NB4 (cell line): Measurements from ENCODE around the gene CTIF.

Experiments used
- DNase-seq: peaks from one replicate; pipeline ENCODE4 v3.0.0; 2010; ENCODE audit warnings: low read depth
- H3K4me3 ChIP-seq: one replicate; pipeline ENCODE4 v1.5.1; 2011; ENCODE audit warnings: mild to moderate bottlenecking, low read depth, low read length, moderate library complexity
- MAX ChIP-seq: IDR thresholded peaks from 2 replicates; pipeline ENCODE4 v1.6.1; 2011; ENCODE audit warnings: low read depth, low read length
- MYC ChIP-seq: IDR thresholded peaks from 2 replicates; pipeline ENCODE4 v1.6.1; 2011; ENCODE audit warnings: low read depth, low read length
- POLR2A ChIP-seq: IDR thresholded peaks from 2 replicates; pipeline ENCODE4 v1.6.1; 2011; ENCODE audit warnings: mild to moderate bottlenecking; ENCODE audit not compliant: insufficient read length; ENCODE audit errors: extremely low read depth
- TF ChIP-seq, protein P1 (sequence below): IDR thresholded peaks from one replicate; pipeline ENCODE4 v1.5.1; 2012; ENCODE audit warnings: low read depth, low read length

The CTIF gene

GRCh38 chr18:48693006-48693405, 154.2 kb downstream of the CTIF start:
- no peak overlapping the region for H3K4me3 ChIP-seq
- TF ChIP-seq MYC (no peak), MAX (no peak), POLR2A (no peak)
- TF ChIP-seq, protein P1, sequence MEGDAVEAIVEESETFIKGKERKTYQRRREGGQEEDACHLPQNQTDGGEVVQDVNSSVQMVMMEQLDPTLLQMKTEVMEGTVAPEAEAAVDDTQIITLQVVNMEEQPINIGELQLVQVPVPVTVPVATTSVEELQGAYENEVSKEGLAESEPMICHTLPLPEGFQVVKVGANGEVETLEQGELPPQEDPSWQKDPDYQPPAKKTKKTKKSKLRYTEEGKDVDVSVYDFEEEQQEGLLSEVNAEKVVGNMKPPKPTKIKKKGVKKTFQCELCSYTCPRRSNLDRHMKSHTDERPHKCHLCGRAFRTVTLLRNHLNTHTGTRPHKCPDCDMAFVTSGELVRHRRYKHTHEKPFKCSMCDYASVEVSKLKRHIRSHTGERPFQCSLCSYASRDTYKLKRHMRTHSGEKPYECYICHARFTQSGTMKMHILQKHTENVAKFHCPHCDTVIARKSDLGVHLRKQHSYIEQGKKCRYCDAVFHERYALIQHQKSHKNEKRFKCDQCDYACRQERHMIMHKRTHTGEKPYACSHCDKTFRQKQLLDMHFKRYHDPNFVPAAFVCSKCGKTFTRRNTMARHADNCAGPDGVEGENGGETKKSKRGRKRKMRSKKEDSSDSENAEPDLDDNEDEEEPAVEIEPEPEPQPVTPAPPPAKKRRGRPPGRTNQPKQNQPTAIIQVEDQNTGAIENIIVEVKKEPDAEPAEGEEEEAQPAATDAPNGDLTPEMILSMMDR, result no peak
- DNase-seq, result no peak

- DNase-seq, result no peak
- no peak overlapping the region for H3K4me3 ChIP-seq
- TF ChIP-seq MAX, result no peak
Observed at GRCh38 chr18:48693625-48694262, 154.9 kb downstream of the CTIF start.

GRCh38 chr18:48694295-48694694, 155.5 kb downstream of the CTIF start:
- TF ChIP-seq, protein P1, result no peak
- DNase-seq, result no peak
- H3K4me3 ChIP-seq, result no peak overlapping the region

GRCh38 chr18:48695671-48696070, 156.8 kb downstream of the CTIF start:
- no peak for DNase-seq
- no peak for TF ChIP-seq MYC
- no peak for TF ChIP-seq POLR2A
- no peak for TF ChIP-seq MAX
- TF ChIP-seq, protein P1, result no peak
- H3K4me3 ChIP-seq, result no peak overlapping the region

GRCh38 chr18:48696218-48696617, 157.4 kb downstream of the CTIF start:
- TF ChIP-seq, protein P1, result no peak
- TF ChIP-seq MYC (no peak), POLR2A (no peak), MAX (no peak)
- no peak for DNase-seq
- H3K4me3 ChIP-seq, result no peak overlapping the region

DNA sequence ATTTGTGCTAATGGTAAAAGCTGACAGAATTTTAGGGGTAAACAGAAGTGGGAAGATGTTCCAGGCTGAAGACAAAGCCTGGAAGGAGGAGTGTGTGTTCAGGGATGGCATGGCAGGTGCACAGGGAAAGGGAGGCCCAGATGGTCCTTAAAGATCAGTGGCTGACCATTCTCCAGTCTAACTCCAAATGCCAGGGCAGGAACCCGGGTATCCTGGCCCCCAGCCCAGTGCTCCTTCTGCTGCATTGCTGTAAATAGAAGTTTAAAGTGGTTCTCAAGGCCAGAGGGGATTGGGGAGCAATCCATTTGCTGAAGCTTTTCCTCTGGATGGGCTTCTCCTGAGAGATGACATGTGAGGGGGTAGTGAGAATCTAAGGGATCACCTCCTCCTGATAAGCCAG, 158.6 kb downstream of the CTIF start:
- DNase-seq, result no peak
- no peak overlapping the region for H3K4me3 ChIP-seq
- TF ChIP-seq POLR2A (no peak), MAX (no peak), MYC (no peak)
- TF ChIP-seq, protein P1, result no peak
